Cortex of kidney (tissue), 1 donor: ENCODE measurements around the gene RAB24.

Source experiments
- DNase-seq: peaks from one replicate; lab custom pipeline; 2025; lab: John Stamatoyannopoulos, UW

The RAB24 gene

GRCh38 chr5:177332896-177333260 lies 29.4 kb upstream of the RAB24 start:
- no peak for DNase-seq

GRCh38 chr5:177332031-177332895 lies 28.7 kb upstream of the RAB24 start:
- DNase-seq = no peak

GRCh38 chr5:177330991-177331842 lies 27.7 kb upstream of the RAB24 start:
- DNase-seq = no peak

- no peak for DNase-seq
Measured at GRCh38 chr5:177329883-177330282, 26.4 kb upstream of the RAB24 start.

GRCh38 chr5:177328545-177329231 lies 25.2 kb upstream of the RAB24 start:
- no peak for DNase-seq

GRCh38 chr5:177327539-177328522 lies 24.3 kb upstream of the RAB24 start:
- no peak for DNase-seq

- no peak for DNase-seq
Measured at GRCh38 chr5:177325868-177326381, 22.4 kb upstream of the RAB24 start.

- DNase-seq = no peak
Measured at GRCh38 chr5:177320879-177321278, 17.4 kb upstream of the RAB24 start.

GRCh38 chr5:177319913-177320588 lies 16.5 kb upstream of the RAB24 start:
- DNase-seq = no peak

- no peak for DNase-seq
Measured at GRCh38 chr5:177317959-177318377, 14.4 kb upstream of the RAB24 start.

GRCh38 chr5:177316005-177316404 lies 12.5 kb upstream of the RAB24 start:
- DNase-seq = no peak

GRCh38 chr5:177315411-177315810 lies 11.9 kb upstream of the RAB24 start:
- no peak for DNase-seq

GRCh38 chr5:177314376-177315342 lies 11.1 kb upstream of the RAB24 start:
- no peak for DNase-seq

- no peak for DNase-seq
Measured at GRCh38 chr5:177313561-177314259, 10.2 kb upstream of the RAB24 start.

GRCh38 chr5:177312649-177313181 lies 9.2 kb upstream of the RAB24 start:
- no peak for DNase-seq

- DNase-seq = no peak
Measured at GRCh38 chr5:177311723-177312648, 8.5 kb upstream of the RAB24 start, which contains the start of gene MXD3. TSS of gene MXD3 (minus strand) at chr5:177311898. CDS start at chr5:177311830, 68 bp downstream.

GRCh38 chr5:177311392-177311722 lies 7.8 kb upstream of the RAB24 start:
- no peak for DNase-seq
